Measurements from ENCODE around the gene NRG2. TPM values are rescaled to one million over a fixed set of nuclear protein-coding genes. Genes with fewer than 3 reads are reported as not detected.

The NRG2 gene
- total RNA-seq, 1 donor from 2014 or later, result 1.9 TPM

- no peak for ATAC-seq
Measured at GRCh38 chr5:139875957-139876356, 167.1 kb downstream of the NRG2 start.

DNA sequence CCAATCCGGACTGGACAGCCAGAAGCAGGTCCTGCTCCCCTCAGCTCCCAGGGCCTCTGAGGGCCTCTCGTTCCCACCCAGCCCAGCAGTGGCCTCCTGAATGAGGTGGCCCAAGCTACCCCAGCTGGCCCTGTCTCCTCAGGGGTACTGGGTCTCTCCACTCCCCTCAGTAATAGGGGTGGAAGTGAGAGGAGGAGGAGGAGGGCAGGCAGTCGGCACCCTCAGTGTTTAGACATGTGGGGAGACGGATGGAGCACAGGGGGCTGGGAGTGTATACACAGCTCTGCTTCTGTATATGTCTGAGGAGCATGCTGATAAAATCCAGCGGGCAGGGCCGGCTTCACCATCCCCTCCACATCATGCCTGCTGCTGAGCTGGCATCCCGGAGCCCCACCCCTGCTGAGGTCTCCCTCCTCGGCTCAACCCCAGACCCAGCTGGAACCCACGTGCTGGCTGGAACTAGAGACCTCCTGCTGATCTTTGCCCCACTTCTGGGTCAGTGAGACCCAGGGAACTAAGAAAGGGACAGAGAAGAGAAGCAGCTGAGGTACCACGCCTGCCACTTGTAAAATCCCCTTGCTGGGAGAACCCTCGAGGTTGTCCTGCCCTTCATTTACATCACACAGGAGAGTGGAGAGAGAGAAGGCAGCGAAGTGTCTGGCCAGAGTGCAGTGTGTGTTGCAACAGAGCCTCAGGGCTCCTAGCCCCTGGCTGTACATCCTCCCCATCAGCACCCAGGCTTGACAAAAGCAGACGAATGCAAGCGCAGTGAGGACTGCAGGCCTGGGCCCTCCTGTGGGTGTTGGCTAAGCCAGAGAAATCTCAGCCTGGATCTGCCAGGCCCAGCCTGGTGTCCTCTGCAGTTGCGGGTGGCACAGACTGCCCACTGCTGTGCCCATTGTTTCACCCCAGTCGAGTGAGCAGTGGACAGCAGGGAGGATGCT lies 170.0 kb downstream of the NRG2 start:
- no peak for ATAC-seq

- no peak for ATAC-seq
Measured at GRCh38 chr5:139872052-139872766, 170.9 kb downstream of the NRG2 start.

DNA sequence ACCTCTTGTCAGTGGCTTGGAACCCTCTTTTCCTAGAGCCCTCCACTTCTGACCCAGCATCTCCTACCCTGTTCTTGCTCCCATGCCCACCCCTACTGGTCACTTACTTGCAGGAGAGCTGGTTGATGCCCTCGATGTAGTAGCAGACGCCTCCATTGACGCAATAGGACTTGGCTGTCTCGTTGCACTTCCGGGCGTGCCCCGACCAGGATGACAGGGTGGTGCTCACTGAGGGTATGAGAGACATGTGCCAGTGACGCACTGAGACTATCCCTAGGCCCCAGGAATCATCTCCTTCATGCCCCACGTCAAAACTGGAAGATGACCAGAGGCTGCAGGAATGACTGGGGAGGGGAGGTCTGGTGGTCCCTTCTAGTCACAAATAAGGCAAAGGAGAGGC lies 171.5 kb downstream of the NRG2 start:
- ATAC-seq, result peak; percentile 54

DNA sequence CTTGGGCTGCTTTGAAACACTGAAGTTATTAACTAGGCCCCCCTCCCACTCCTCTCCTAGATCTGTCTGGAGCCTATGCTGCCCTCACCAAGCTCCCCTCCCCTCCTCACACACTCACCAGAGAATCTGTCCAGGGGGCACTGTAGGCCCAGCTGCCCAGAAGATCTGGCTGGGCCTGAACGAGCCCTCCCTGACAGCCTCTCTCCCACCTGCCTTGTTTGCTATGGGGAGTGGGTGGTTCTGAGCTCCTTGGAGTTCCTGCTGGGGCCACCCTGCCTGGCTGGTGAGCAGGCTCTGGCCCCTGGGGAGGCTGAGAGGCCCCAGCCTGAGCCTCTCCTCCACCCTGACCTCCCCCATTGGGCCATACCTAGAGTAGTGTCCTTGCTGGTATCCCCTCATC lies 172.4 kb downstream of the NRG2 start:
- ATAC-seq, result no peak

DNA sequence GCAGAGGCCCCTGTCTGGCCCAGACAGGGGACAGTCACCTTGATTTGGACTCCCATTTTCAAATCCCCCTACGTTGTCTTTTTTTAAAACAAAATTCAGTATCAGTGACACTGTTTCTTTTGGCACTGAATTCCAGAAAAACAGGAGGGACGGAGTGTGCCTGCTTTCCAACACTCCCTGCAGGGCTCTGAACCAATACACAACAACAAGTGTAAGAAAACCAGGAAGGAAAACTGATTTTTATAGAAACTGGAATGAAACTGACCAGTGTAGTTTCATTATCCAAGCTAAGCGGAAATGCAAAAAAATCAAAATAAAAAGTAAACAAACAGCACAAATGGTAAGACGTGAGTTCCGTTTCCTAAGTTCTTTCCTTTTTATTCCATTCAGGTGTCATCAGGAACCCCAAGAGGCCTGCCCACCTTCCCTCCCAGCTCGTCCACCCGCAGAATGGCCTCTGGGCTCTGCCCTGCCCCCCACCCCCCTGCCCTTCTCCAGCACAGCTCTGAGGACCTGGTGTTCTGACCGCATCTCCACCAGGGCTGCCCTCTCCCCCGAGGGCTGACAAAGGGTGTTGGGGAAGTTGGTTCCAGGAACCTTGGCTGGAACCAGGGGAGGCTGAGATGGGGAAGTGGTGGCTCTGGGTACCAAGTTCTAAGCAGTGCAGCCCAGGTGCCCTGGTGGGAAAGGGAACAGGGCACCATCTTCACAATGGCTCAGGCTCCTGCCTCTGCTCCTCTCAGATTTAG lies 173.9 kb downstream of the NRG2 start:
- ATAC-seq, result no peak

- no peak for ATAC-seq
Measured at GRCh38 chr5:139867581-139867980, 175.5 kb downstream of the NRG2 start.

GRCh38 chr5:139867109-139867508 lies 176.0 kb downstream of the NRG2 start:
- ATAC-seq, result no peak

- no peak for ATAC-seq
Measured at GRCh38 chr5:139864716-139865483, 178.2 kb downstream of the NRG2 start.

DNA sequence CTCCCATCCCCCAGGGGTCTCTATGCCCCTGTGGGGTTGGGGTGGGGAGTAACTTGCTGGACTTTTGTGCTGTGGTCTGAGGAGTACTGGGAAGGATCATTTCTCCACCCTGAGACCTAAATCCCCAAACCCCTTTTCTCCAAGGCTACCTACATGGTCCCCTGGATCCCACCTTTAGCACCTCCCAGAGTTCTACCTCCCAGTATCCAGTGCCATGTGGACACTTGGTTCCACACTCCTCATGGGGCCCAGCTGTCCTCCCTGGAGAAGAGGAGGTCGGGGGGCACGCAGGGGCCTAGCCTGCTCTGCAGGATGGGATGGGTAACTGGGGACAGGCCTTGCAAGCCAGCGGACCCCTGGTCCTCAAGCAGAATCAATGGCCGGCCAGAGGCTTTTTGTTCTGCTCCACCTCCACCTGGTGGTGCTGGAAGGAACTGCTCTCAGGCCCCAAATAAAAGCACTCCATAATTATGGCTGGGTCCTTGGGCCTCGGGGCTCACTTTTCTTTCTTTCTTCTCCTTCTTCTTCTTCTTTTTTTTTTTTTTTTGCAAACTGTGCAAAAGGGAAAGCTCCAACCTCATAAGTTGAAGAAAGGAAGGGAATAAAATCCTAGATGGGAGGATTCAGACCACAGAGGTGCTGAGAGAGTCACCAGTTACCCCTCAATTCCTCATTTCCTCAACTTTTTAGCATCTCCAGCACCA lies 179.1 kb downstream of the NRG2 start:
- peak; percentile 64 for ATAC-seq

DNA sequence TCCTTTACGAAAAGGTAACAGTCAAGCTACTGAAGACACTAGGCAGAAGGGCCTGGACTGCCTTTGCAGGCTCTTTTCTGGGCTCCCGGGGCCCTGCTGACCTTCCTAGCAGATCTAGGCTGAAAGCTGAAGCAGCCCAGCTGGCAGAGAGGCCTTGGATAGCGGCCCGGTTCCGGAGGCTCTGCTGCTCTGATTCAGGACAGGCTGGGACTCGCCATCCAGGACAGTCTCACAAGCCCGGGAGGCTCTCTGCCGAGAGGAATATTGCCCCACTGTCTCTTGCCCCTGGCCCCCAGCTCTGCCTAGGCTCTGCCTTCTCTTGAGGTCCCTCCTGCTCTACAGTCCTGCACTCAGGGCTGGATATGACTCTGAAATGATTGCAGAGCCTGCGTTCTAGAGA lies 179.7 kb downstream of the NRG2 start:
- peak; percentile 46 for ATAC-seq

- no peak for ATAC-seq
Measured at GRCh38 chr5:139862803-139863202, 180.3 kb downstream of the NRG2 start.

GRCh38 chr5:139862313-139862712 lies 180.8 kb downstream of the NRG2 start:
- no peak for ATAC-seq

GRCh38 chr5:139861889-139862207 lies 181.3 kb downstream of the NRG2 start:
- ATAC-seq, result no peak

DNA sequence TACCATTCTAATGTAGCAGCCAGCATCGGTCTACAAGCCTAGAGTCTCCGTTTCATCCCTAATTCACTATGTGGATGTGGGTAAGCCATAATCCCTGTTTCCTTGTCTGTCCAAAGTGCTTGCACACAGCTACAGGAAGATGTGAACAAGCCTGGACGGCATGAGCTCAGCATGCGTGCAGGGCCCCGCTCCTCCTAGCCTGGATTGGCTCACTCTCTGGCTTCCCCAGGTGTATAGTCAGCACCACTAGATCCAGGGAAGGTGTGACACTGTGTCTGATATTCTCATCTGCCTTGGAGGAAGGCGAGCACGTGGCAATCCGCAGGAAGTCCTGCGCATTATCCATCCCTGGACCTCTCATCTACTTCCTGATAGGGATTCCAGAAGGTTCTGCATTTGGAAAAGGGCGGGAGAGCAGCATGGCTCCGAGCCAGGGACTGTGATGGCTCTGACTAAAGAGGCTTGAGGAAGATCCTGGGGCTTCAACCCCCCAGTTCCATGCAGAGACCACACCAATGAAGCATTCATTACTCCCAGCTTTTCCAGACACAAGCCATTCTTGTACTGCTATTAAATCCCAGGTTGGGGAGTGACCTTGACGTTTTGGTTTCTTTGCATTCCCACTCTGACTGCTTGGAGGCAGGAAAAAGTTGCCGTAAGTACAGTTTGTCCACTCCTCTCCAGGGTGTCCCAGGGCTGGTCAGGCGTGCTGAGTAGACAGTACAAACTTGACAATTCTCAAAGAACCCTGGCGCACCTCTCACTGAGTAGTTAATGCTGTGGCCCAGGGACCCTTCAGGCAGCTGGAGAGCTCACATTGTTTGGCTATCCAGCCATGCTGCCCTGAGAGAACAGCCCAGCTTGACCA lies 181.8 kb downstream of the NRG2 start:
- ATAC-seq, result peak; percentile 53

- ATAC-seq, result no peak
Measured at GRCh38 chr5:139859013-139859412, 184.1 kb downstream of the NRG2 start.

DNA sequence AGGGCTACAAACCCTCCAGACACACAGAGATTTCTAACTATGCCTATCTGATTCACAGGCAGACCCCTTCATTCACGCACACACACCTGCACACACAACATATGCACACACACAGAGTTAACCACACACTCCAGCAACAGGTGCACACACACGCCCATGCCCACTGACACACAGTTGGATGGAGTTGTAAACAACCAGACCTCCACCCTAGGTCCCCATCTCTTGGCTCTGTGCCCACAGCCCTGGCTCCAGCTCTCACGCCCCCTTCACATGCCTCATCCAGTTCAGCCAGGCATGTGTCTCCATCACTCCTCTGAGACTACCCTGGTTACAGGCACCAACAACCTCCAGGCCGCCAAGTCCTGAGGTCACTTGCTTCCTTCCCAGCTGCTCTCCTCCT lies 186.4 kb downstream of the NRG2 start:
- no peak for ATAC-seq

DNA sequence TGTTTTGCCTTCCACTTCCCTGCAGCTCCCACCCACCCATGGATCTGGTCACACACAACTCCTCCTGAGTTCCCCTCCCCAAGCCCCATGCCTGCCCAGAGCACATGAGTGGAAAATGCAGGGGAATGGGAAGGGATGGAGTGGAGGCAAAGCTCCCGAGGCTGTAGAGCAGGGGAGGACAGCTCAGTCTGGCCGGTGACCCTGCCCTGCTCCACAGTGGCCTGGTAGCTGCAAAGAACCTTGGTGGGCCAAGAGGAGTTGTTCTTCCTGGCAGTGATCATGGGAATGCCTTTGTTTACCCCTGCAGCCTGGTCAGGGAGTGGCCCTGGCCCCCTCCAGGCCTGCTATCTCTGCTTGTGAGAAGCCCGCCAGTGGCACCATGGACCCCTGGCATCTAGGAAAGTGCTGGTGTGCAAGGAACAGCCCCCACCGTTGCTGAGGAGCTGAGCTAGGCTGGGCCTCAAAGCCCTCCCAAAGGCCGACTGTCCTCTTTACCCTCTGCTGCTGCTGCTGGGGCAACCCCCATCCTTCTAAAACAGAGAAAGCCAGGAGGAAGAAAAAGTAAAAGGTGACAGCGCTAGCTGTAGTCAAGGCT lies 187.1 kb downstream of the NRG2 start:
- no peak for ATAC-seq

GRCh38 chr5:139855451-139855850 lies 187.6 kb downstream of the NRG2 start:
- no peak for ATAC-seq

GRCh38 chr5:139854953-139855352 lies 188.1 kb downstream of the NRG2 start:
- ATAC-seq, result no peak
